ENCODE results near the gene ZNF724. TPM values are rescaled to one million over a fixed set of nuclear protein-coding genes. Genes with fewer than 3 reads are reported as not detected.

ZNF724 gene
- total and polyA plus RNA-seq, 2 of the 13 experiments (the other 11 are each of a cell fraction or from before 2014, with no cell fraction given), result 1.5 to 15.0 TPM

- TF ChIP-seq RARA (CRISPR knock-in tag; IDR thresholded peaks at IDR 0.05) (peak; percentile 22; the same call in 1 of the 2 replicates), CREB1 (IDR thresholded peaks at IDR 0.05) (no peak), CREB1 (CRISPR knock-in tag; IDR thresholded peaks at IDR 0.05) (peak; percentile 22; the same call in 1 of the 2 replicates), CEBPB (IDR thresholded peaks at IDR 0.05; ENCODE audit: borderline replicate concordance, low read depth, low read length) (peak; percentile 82), SNAPC4 (CRISPR knock-in tag; IDR thresholded peaks at IDR 0.05) (no peak), NR2F1 (CRISPR knock-in tag; IDR thresholded peaks at IDR 0.05) (peak in 1 of 2 experiments; percentile 40; a peak in 1 of 4 replicates), ZMAT3 (CRISPR knock-in tag; conservative IDR thresholded peaks at IDR 0.05) (no peak), BHLHE40 (IDR thresholded peaks at IDR 0.05; ENCODE audit: low read length) (no peak), ZNF747 (CRISPR knock-in tag; IDR thresholded peaks at IDR 0.05; ENCODE audit: borderline replicate concordance) (no peak), ZHX1 (CRISPR knock-in tag; IDR thresholded peaks at IDR 0.05; ENCODE audit: low read depth) (no peak), ZNF790 (CRISPR knock-in tag; IDR thresholded peaks at IDR 0.05; ENCODE audit: borderline replicate concordance) (no peak), NKX3-1 (CRISPR knock-in tag; IDR thresholded peaks at IDR 0.05) (no peak), ZNF468 (CRISPR knock-in tag; IDR thresholded peaks at IDR 0.05) (no peak), ZNF703 (CRISPR knock-in tag; IDR thresholded peaks at IDR 0.05; ENCODE audit: borderline replicate concordance) (no peak), CBX5 (CRISPR knock-in tag; IDR thresholded peaks at IDR 0.05; ENCODE audit: borderline replicate concordance) (peak; percentile 17; the same call in 1 of the 2 replicates), FUBP1 (CRISPR knock-in tag; IDR thresholded peaks at IDR 0.05; ENCODE audit: borderline replicate concordance) (no peak), BCLAF1 (IDR thresholded peaks at IDR 0.05) (no peak)
Measured at GRCh38 chr19:23261496-23262020, 11.4 kb upstream of the ZNF724 start (continued).
